ENCODE data around the gene SAMD8. TPM values are rescaled to one million over a fixed set of nuclear protein-coding genes. Genes with fewer than 3 reads are reported as not detected.
A peak's percentile ranks its signal among the peaks of the same experiment; 100 is the strongest.

SAMD8 gene
- total RNA-seq (2021; ENCODE audit: unreplicated experiment) (23.6 TPM), Bru-seq, nascent RNA (percentile 75 among the genes with signal in this experiment), BruChase-seq, experiment 1, labeled RNA remaining after a 6-hour chase (percentile 89 among the genes with signal in this experiment), BruChase-seq, experiment 2, labeled RNA remaining after a 2-hour chase (percentile 83 among the genes with signal in this experiment)
- 6.7 and 8.6 TPM in 2 replicates for polyA plus RNA-seq (2012)
- long read RNA-seq, transcript SAMD8-202 (6 exons, 1,654 nt), result major isoform, 9 of 36 reads
- long read RNA-seq, partial matches to known transcripts, result 4 of 36 reads
- long read RNA-seq, other reads (novel, unspliced or antisense), result 23 of 36 reads

DNA sequence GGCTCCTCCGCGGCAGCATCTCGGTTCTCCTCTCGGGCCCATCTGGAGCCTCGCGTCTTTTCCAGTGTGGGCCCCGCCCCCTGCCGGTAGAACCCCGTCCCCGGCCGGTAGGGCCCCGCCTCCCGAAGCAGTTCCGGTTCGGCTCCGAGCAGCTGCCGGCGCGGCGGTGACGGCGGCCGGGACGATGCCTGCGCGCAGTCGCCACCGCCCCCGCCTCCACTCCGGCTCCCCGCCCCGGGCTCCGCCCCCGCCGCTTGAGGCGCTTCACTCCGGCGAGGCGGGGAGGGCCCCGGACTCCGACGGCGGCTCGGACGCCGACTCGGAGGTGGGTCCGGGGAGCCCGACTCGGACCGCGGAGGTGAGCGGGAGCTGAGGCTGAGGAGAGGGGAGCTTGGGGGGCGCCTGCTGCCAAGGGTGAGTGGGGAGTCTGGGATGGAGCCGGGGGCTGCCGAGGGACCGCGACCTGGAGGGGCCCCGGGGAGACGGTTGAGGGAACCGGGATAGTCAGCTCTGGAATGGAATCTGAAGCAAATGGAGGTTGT lies at the start of gene SAMD8:
TSS of gene SAMD8 (plus strand) at position 292 of the 542 bp plus-strand sequence. CDS start 38,873 bp downstream, outside the sequence.
- H3K9me3 ChIP-seq (ENCODE audit: control insufficient read depth in 1 of 2, insufficient read depth in 1 of 2, low read depth in 1 of 2, low read length in 2 of 2), result no peaks in the 10 kb centered on the region
- peak within 1 kb of the TSS; percentile 86 for H2AFZ ChIP-seq (ENCODE audit: low read depth, low read length, poor library complexity, severe bottlenecking)
- peak within 1 kb of the TSS; percentile 86 for H3K4me2 ChIP-seq (ENCODE audit: low read length)
- intact Hi-C loops (cut with micrococcal nuclease), result no loop called here
- no peaks in the 10 kb centered on the region for H3K9me2 ChIP-seq (ENCODE audit: insufficient read depth)
- H3K9ac ChIP-seq (ENCODE audit: low read length), result peak within 1 kb of the TSS; percentile 88
- DNase-seq (ENCODE audit: low read depth, low spot score), result peak; percentile 86
- ChIA-PET RAD21 (ENCODE audit: low non-redundant PET in 1 of 2, low total read pairs in 2 of 2, uncharacterized antibody in 2 of 2, unreplicated experiment in 2 of 2) (no interaction called here), CTCF (interaction anchor here (1.0 to 1.5 kb wide), 2 partner anchors 24 to 124 kb away, joined by 3 to 5 read pairs; partner anchors contain the start of gene COMTD1), POLR2A (interaction anchor here (1.1 kb wide), 1 partner anchor 119 kb away, joined by 3 read pairs; no protein-coding TSS in a partner anchor)
- H3K27ac ChIP-seq (ENCODE audit: low read depth, low read length), result peak within 1 kb of the TSS; percentile 85
- H3K27me3 ChIP-seq (ENCODE audit: insufficient read depth, low read length), result no peaks in the 10 kb centered on the region
- peaks cover 9 to 50% of the 10 kb centered on the region in 2 experiments; a peak in 3 of 4 replicates for H3K4me1 ChIP-seq (ENCODE audit: control insufficient read depth in 1 of 2, insufficient read depth in 2 of 2, low read length in 2 of 2)
- peak; percentile 83 for ATAC-seq
- BruUV-seq (replicated peaks), result no TSS peak
- H3K36me3 ChIP-seq (ENCODE audit: control insufficient read depth in 1 of 2, insufficient read depth in 2 of 2, low read length in 2 of 2), result no peaks in the 10 kb centered on the region
- H3K79me2 ChIP-seq (ENCODE audit: insufficient read depth, low read length), result peaks cover 47% of the 10 kb centered on the region
- peak within 1 kb of the TSS; percentile 78 to 95 for H3K4me3 ChIP-seq (replicated peaks in 1 of 2; ENCODE audit: low read depth in 1 of 2, low read length in 2 of 2)
- H4K20me1 ChIP-seq (ENCODE audit: insufficient read depth), result no peaks in the 10 kb centered on the region
- TF ChIP-seq ELF1 (IDR thresholded peaks at IDR 0.05; ENCODE audit: borderline replicate concordance, low read depth) (no peak), SP1 (IDR thresholded peaks at IDR 0.05; ENCODE audit: low read depth) (no peak), CEBPB (IDR thresholded peaks at IDR 0.05; ENCODE audit: low read depth) (no peak), EGR1 (IDR thresholded peaks at IDR 0.05; ENCODE audit: low read depth) (peak; percentile 89), YY1 (IDR thresholded peaks at IDR 0.05; ENCODE audit: extremely low read depth, insufficient replicate concordance, low read depth, low read length) (peak; percentile 22), RAD21 (IDR thresholded peaks at IDR 0.05; ENCODE audit: low read depth) (no peak), TCF7L2 (IDR thresholded peaks at IDR 0.05; ENCODE audit: borderline replicate concordance, extremely low read depth, insufficient read depth, insufficient read length) (no peak), POLR2AphosphoS5 (IDR thresholded peaks at IDR 0.05; ENCODE audit: low read depth, low read length) (peak; percentile 80), REST (IDR thresholded peaks at IDR 0.05; ENCODE audit: low read depth) (no peak), CTCF (IDR thresholded peaks at IDR 0.05 in 2 of 3, conservative IDR thresholded peaks at IDR 0.05 in 1 of 3; ENCODE audit: borderline replicate concordance in 1 of 3, insufficient read depth in 1 of 3, low read depth in 2 of 3, low read length in 2 of 3) (0 out of 6 replicates have a peak, but pooled peaks of 1 of the 3 experiments have one; percentile 15), ZFX (IDR thresholded peaks at IDR 0.05) (peak; percentile 46; the same call in 1 of the 2 replicates), POLR2A (IDR thresholded peaks at IDR 0.05; ENCODE audit: borderline replicate concordance, extremely low read depth, insufficient read depth, insufficient read length) (peak; percentile 68)
- TF ChIP-seq, protein P1, sequence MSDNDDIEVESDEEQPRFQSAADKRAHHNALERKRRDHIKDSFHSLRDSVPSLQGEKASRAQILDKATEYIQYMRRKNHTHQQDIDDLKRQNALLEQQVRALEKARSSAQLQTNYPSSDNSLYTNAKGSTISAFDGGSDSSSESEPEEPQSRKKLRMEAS (IDR thresholded peaks at IDR 0.05), result no peak

Data from HCT116 (cell line).